ENCODE measurements around the gene PLEKHG2. TPM values are rescaled to one million over a fixed set of nuclear protein-coding genes. Genes with fewer than 3 reads are reported as not detected.

The PLEKHG2 gene
- total and polyA plus RNA-seq, 9 of the 15 experiments (the other 6 are each of a cell fraction or from before 2014, with no cell fraction given) = 0.98 to 45.7 (median 9.8) TPM

GRCh38 chr19:39405958-39406655 lies 6.4 kb upstream of the PLEKHG2 start:
- CTCF ChIA-PET (ENCODE audit: low intra/inter-chr PET ratio) = interaction anchor here (0.7 kb wide), 1 partner anchor 291 kb away, joined by 3 read pairs; no protein-coding TSS in a partner anchor
- 6% methylated on average over 20 of the region's 22 CpGs for WGBS (ENCODE audit: insufficient coverage, low coverage, missing lambda C conversion rate)
- Histone ChIP-seq H2AFZ (ENCODE audit: low read depth, low read length) (peak overlapping the region; percentile 70), H3K27ac (ENCODE audit: extremely low read depth, low read depth, low read length) (peak overlapping the region; percentile 94), H3K9me3 (replicated peaks; ENCODE audit: control insufficient read depth, insufficient read depth, low read depth, low read length) (no peaks in the 10 kb centered on the region), H3K27me3 (ENCODE audit: control insufficient read depth in 2 of 2, insufficient read depth in 2 of 2, low read length in 2 of 2) (no peaks in the 10 kb centered on the region), H3K9me1 (ENCODE audit: control insufficient read depth, insufficient read depth, low read length) (peaks cover 3% of the 10 kb centered on the region), H4K20me1 (replicated peaks; ENCODE audit: control insufficient read depth, insufficient read depth, low read length) (peaks cover 4% of the 10 kb centered on the region; the same call in 1 of the 2 replicates), H3K79me2 (ENCODE audit: control insufficient read depth, insufficient read depth, low read length) (peaks cover 48% of the 10 kb centered on the region), H3K9ac (ENCODE audit: insufficient read depth in 1 of 2, low read depth in 2 of 2, low read length in 2 of 2) (peak overlapping the region; percentile 65 to 89), H3K4me1 (replicated peaks in 1 of 2; ENCODE audit: control insufficient read depth in 2 of 2, insufficient read depth in 2 of 2, low read length in 2 of 2) (peaks cover 64 to 86% of the 10 kb centered on the region in 2 experiments), H3K36me3 (ENCODE audit: control insufficient read depth, insufficient read depth, low read length) (peaks cover 13% of the 10 kb centered on the region; the same call in 1 of the 3 replicates), H3K4me3 (peak overlapping the region; percentile 78), H3K4me2 (ENCODE audit: insufficient read depth, low read length) (peak overlapping the region; percentile 82)
- ATAC-seq = peak; percentile 3
- peak in 1 of 4 experiments; percentile 77 for DNase-seq (ENCODE audit: extremely low read depth in 1 of 4, low spot score in 3 of 4)
- BruUV-seq (replicated peaks) = no TSS peak
- in situ Hi-C loops (cut with MboI) = no loop called here
- intact Hi-C loops (cut with micrococcal nuclease) = no loop called here
- POLR2A ChIA-PET = interaction anchor here (0.5 to 4.0 kb wide), 7 partner anchors 8 to 77 kb away, joined by 3 to 18 read pairs (median 3); partner anchors contain the start of genes MED29, PAF1, RPS16 and SAMD4B
- FAIRE-seq = peak; percentile 32
- TF ChIP-seq ELF4 (CRISPR knock-in tag; IDR thresholded peaks at IDR 0.05) (no peak), RBM39 (optimal IDR thresholded peaks at IDR 0.05; ENCODE audit: low read depth, low read length) (no peak), NCOR1 (IDR thresholded peaks at IDR 0.05) (peak; percentile 47), ARHGAP35 (IDR thresholded peaks at IDR 0.05; ENCODE audit: partially characterized antibody) (no peak), ZNF449 (CRISPR knock-in tag; IDR thresholded peaks at IDR 0.05) (no peak), RBBP5 (IDR thresholded peaks at IDR 0.05; ENCODE audit: borderline replicate concordance, insufficient read depth, low read length, poor library complexity, severe bottlenecking) (no peak), ZNF655 (CRISPR knock-in tag; IDR thresholded peaks at IDR 0.05) (no peak), EGR1 (conservative IDR thresholded peaks at IDR 0.05) (peak; percentile 44; the same call in 1 of the 2 replicates), FOXK1 (CRISPR knock-in tag; IDR thresholded peaks at IDR 0.05; ENCODE audit: borderline replicate concordance) (no peak), YY1 (IDR thresholded peaks at IDR 0.05; ENCODE audit: borderline replicate concordance in 1 of 3, control insufficient read depth in 1 of 3, extremely low read depth in 1 of 3, insufficient read depth in 3 of 3, insufficient read length in 1 of 3, insufficient replicate concordance in 2 of 3, low read depth in 1 of 3, low read length in 2 of 3) (no peak), NFRKB (IDR thresholded peaks at IDR 0.05; ENCODE audit: low read depth) (peak; percentile 20; the same call in 1 of the 2 replicates), SMAD1 (IDR thresholded peaks at IDR 0.05; ENCODE audit: low read depth, low read length, partially characterized antibody) (no peak), E2F6 (IDR thresholded peaks at IDR 0.05; ENCODE audit: borderline replicate concordance in 1 of 2, extremely low read depth in 1 of 2, insufficient read depth in 1 of 2, insufficient read length in 1 of 2, low read depth in 1 of 2, low read length in 1 of 2, poor library complexity in 1 of 2, severe bottlenecking in 1 of 2) (peak in 1 of 2 experiments; percentile 10), XRCC5 (IDR thresholded peaks at IDR 0.05; ENCODE audit: low read depth, low read length) (no peak)
